D721Med (cell line): ENCODE results near the gene GPR146.

Source experiments
- DNase-seq: peaks from one replicate; pipeline ENCODE4 v3.0.0; 2011; ENCODE audit warnings: low spot score; ENCODE audit not compliant: insufficient read length
- FAIRE-seq: peaks from 2 replicates; lab custom pipeline; 2011; peaks lifted over from hg19 to GRCh38; lab: Jason Lieb, UNC
- CTCF ChIP-seq: IDR thresholded peaks from 2 replicates; pipeline ENCODE4 v1.5.1; 2012; ENCODE audit warnings: mild to moderate bottlenecking, control low read depth; ENCODE audit not compliant: insufficient read depth; ENCODE audit errors: missing control alignments

GPR146 gene

GRCh38 chr7:1028044-1028770, 16.1 kb upstream of the GPR146 start:
- peak; percentile 99 for DNase-seq
- FAIRE-seq: no peak
- no peak for TF ChIP-seq CTCF

GRCh38 chr7:1028775-1029636, 15.3 kb upstream of the GPR146 start:
- no peak for TF ChIP-seq CTCF
- FAIRE-seq (no peak), DNase-seq (peak; percentile 73)

GRCh38 chr7:1029637-1030443, 14.5 kb upstream of the GPR146 start:
- DNase-seq (no peak), FAIRE-seq (no peak)
- no peak for TF ChIP-seq CTCF

- DNase-seq (no peak), FAIRE-seq (no peak)
- TF ChIP-seq CTCF: no peak
Observed at GRCh38 chr7:1030444-1031070, 13.8 kb upstream of the GPR146 start.

- no peak for DNase-seq
- no peak for TF ChIP-seq CTCF
- no peak for FAIRE-seq
Observed at GRCh38 chr7:1031716-1032455, 12.5 kb upstream of the GPR146 start.

GRCh38 chr7:1032536-1033181, 11.7 kb upstream of the GPR146 start:
- FAIRE-seq: no peak
- DNase-seq: no peak
- no peak for TF ChIP-seq CTCF
